OCI-M2 (cell line): ENCODE measurements around the gene HYCC2.
"Not testable (repeated sequence)": the region's sequence is repeated elsewhere in the genome, so short reads cannot be mapped to it uniquely, and the experiment has no call there.

Experiments
- DNase-seq: peaks from one replicate; lab custom pipeline; 2025; ENCODE audit not compliant: unreplicated experiment; lab: John Stamatoyannopoulos, UW

Gene HYCC2

DNA sequence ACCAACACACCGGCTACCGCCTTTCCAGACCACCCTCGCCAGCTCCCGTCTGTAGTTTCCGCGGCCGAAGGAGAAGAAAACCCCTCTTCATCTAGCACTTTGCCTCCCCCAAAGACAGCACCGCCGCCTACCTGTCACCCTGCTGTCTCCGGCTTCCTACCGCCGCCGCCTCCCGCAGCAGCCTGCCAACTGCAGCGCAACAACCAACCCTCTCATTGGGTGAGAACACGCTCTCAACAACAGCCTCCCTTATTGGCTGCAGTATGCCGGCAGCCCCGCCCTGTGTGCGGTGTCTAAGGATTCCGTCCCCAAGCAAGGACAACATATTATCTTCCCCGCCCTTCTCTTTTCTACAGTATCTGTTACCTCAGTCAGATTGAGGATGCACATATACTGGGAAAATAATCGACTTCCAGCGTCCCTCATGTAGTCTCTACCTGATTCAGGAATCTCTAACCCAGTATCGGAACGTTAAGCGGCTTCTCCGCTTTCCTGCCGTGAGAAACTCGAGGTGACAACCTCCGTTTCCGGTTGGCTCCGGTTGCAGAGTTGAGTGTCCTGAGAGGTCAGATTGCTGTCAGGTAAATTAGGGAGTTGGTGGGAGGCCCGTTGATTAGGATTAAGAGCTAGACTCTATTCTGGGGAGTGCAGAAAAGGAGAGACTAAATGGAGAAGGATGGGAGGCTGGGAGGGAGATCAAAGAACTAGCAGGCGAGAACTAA lies at the start of gene HYCC2, which contains the start of gene NDUFB3:
Gene HYCC2, minus strand, starts transcription at position 193 of the 722 bp plus-strand sequence. CDS start 47,662 bp downstream, outside the sequence.
Gene NDUFB3, plus strand, starts transcription at position 523 of the 722 bp plus-strand sequence. CDS start 6,882 bp downstream, outside the sequence.
- DNase-seq, result peak; percentile 66

DNA sequence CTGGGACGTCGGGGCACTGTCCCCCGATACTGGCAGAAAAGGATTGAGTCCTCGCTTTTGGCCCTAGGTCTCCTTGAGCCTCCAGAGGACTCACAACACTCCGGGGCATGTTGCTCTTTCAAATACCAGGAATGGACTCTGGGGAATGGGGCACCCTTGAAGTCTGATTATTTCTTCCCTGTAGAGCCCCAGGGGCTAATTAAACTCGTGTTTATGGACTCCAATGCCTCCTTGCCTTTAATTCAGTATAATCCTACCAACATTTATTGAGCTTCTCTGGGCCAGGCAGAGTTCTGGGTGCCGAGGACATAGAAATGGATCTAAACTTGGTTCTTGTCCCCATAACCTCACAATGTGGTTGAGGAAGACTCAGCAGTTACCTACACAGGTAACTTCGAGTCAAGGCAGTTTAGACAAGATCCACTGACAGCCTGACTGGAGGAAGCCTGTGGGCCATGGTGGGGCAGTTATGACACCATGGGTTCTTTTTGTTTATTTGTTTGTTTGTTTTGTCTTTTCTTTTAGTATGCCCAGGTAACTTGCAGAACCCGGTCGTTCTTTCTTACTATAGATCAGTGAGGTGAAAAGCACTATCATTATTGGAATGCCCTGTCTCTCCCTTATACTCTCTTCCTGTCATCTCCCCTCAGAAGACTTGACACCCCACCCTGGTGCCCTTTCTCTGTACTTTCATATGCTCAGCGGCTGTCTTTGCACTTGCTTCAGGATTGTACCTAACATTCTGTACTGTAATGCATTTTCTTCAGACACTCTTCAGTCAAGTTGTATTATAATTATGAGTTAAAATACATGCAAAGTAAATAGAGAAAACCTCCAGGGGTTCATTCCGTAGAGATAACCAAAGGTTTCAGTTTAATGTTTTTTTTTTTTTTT lies 47.7 kb upstream of the HYCC2 start:
- peak; percentile 12 for DNase-seq

- peak; percentile 15 for DNase-seq
Observed at GRCh38 chr2:201118121-201118960, 46.9 kb upstream of the HYCC2 start.

GRCh38 chr2:201117735-201118094 lies 46.2 kb upstream of the HYCC2 start:
- DNase-seq, result not testable (repeated sequence)

- peak; percentile 19 for DNase-seq
Observed at GRCh38 chr2:201116959-201117734, 45.7 kb upstream of the HYCC2 start.

- DNase-seq, result peak; percentile 44
Observed at GRCh38 chr2:201116115-201116958, 44.9 kb upstream of the HYCC2 start, which contains the start of gene CFLAR. Gene CFLAR, plus strand, starts transcription at chr2:201116164. Its CDS starts 13,702 bp downstream, at chr2:201129866.

DNA sequence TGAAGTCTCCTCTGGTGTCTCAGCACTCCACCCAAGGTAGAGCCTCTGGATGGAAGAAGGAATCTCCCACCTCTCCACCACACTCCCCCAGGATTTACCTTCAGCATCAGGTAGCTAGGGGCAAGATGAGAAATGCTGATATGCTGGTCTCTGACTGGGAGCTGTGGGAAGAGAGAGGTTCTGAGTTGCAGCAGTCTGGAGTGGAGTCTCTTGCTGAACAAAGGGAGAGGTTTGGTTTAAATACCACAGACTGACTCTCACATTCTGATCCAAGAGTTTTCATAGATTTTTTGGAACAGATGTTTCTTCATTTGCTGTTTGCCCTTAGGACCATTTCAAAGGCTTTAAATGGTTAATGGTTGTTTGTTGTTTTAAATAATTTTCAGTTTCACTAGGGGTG lies 43.4 kb upstream of the HYCC2 start:
- no peak for DNase-seq

DNA sequence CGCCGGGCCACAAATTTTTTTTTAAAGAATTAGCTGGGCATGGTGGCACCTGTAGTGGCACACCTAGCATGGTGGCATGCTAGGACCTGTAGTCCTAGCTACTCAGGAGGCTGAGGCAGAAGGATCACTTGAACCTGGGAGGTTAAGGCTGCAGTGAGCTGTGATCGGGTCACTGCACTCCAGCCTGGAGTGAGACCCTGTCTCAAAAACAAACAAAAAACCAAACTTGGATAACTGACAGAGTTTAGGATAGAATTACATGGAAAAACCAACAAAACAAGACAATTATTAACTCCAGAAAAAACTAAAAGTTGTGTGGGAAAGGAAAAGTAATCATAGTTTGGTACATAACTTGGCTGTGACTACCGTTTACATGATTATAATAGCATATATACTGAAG lies 42.9 kb upstream of the HYCC2 start:
- DNase-seq, result no peak

DNA sequence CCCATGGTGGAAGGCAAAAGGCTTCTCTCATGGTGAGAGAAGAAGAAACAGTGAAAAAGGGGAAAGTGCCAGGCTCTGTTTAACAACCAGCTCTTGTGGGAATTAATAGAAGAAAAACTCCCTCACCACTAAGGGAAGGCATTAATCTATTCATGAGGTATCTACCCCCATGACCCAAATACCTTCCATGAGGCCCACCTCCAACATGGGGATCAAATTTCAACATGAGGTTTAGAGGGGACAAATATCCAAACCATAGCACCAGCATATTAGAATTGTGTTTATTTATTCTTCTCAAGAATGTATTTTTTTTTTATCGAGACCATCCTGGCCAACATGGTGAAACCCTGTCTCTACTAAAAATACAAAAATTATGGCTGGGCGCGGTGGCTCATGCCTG lies 39.6 kb upstream of the HYCC2 start:
- no peak for DNase-seq

- no peak for DNase-seq
Observed at GRCh38 chr2:201110615-201111014, 39.1 kb upstream of the HYCC2 start.

DNA sequence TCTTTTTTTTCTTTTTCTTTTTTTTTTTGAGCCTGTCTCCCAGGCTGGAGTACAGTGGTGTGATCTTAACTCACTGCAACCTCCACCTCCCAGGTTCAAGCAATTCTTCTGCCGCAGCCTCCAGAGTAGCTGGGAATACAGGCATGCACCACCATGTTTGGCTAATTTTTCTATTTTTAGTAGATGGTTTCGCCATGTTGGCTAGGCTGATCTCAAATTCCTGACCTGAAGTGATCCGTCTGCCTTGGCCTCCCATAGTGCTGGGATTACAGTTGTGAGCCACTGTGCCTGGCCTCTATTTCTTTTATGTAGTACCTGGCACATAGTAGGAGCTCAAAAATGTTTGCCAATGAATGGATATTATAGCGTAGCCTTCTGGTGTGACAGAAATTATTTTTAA lies 37.7 kb upstream of the HYCC2 start:
- no peak for DNase-seq

- DNase-seq, result no peak
Observed at GRCh38 chr2:201108341-201108740, 36.9 kb upstream of the HYCC2 start.

GRCh38 chr2:201107624-201108023 lies 36.2 kb upstream of the HYCC2 start:
- no peak for DNase-seq

DNA sequence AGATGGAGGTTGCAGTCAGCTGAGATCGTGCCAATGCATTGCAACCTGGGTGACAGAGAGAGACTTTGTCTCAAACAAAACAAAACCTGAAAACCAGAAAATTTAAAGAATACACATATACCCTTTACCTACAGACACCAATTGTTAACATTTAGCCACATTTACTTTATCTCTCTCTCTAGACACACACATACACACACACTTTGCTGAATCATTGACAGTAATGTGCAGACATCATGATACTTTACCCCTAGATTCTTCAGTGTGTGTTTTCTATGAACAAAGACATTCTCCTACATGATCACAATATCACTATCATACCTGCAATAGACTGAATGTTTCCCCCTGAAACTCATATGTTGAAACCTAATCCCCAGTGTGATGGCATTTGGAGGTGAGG lies 34.3 kb upstream of the HYCC2 start:
- DNase-seq, result no peak

- no peak for DNase-seq
Observed at GRCh38 chr2:201100497-201100896, 29.0 kb upstream of the HYCC2 start.

DNA sequence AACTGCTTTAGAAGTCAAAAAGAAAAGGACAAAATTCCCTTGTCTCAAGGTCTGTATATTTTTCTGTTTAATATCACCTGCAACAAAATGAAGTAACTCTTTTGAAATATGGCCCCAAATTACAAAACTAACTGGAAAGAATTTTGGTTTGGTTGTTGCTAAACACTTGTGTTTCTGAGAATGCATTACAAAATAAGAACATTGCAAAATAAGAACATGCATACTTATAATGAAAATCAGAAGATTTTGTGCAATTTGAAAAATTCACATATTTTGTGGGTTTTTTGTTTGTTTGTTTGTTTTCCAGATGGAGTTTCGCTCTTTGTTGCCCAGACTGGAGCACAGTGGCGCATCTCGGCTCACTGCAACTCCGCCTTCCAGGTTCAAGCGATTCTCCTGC lies 22.1 kb upstream of the HYCC2 start:
- DNase-seq, result no peak

DNA sequence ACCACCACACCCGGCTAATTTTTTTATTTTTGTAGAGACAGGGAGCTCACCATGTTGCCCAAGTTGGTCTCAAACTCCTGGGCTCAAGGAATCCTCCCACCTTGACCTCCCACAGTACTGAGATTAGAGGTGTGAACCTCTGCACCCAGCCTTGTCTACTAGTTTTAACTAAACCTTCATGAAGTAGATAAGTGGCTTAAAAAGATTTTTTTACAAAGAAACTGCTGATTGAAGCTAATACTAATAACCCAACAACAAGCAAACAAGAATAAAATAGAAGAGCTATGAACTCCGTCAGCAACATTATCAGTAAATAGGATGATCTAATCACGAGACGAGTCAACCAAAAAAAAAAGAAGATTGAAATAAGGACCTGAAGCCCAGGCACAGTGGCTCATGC lies 19.1 kb upstream of the HYCC2 start:
- DNase-seq, result no peak

DNA sequence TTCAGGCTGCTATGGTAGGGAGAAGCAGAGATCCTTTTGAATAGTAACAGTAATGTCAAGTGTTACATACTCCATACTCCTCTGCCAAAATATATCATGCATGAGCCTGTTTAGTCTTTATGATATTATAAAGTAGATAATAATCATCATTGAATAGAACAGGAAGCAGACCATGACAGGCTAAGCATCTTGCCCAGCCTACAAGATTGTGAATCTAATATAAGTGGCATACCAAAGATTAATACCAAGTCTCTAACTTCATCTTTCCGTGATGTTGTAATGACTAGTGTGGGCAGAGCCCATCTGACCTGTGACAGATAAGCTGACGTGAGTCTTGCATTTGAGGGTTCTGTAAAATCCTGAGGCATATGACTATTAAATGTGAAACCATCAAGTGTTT lies 13.4 kb upstream of the HYCC2 start:
- no peak for DNase-seq

DNA sequence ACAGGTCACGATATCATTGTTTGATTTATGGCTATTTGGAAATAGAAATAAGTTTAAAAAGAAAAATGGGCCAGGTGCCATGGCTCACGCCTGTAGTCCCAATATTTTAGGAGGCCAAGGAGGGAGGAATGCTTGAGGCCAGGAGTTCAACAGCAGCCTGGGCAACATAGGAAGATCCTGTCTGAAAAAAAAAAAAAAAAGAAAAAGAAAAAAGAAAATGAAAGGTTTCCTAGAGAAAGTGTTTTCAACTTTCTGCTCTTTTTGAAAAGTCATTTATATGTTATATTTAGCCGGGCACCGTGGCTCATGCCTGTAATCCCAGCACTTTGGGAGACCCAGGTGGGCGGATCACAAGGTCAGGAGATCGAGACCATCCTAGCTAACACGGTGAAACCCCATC lies 3.5 kb upstream of the HYCC2 start:
- DNase-seq, result no peak
